HepG2 (cell line): ENCODE data around the gene ABCG4. TPM values are rescaled to one million over a fixed set of nuclear protein-coding genes. Genes with fewer than 3 reads are reported as not detected.

ENCODE experiments used
- CREB1 ChIP-seq, 2 experiments: fragments of 450-650 bp in 1 of 2; IDR thresholded peaks; 2 replicates each; pipeline ENCODE4 v1.6.1; 2016 to 2017; ENCODE audit warnings: control low read depth in 1 of 2, mild to moderate bottlenecking in 1 of 2, missing compliant biosample characterization in 1 of 2, missing genetic modification characterization in 1 of 2
- FOXA3 ChIP-seq: IDR thresholded peaks from 2 replicates; pipeline ENCODE4 v1.6.1; 2016; ENCODE audit warnings: missing genetic modification reagents, missing compliant biosample characterization
- FOXP1 ChIP-seq, 2 experiments: fragments of 450-650 bp in 1 of 2; IDR thresholded peaks; 2 replicates each; pipeline ENCODE4 v1.6.1; 2017 to 2018; ENCODE audit warnings: antibody characterized with exemption in 1 of 2
- HMGA1 ChIP-seq: sonication (generic); formaldehyde crosslinking; conservative IDR thresholded peaks from 2 replicates; pipeline ENCODE4 v1.4.0; 2020; ENCODE audit warnings: missing genetic modification reagents
- MAFF ChIP-seq: IDR thresholded peaks from 2 replicates; pipeline ENCODE4 v1.6.1; 2011; ENCODE audit warnings: low read depth, low read length, improper control_type of control experiment
- NCOR1 ChIP-seq: fragments of 200-600 bp; sonication (generic); IDR thresholded peaks from 2 replicates; pipeline ENCODE4 v1.7.0; 2017; ENCODE audit warnings: antibody characterized with exemption, low read length, borderline replicate concordance
- PAX8 ChIP-seq: sonication (generic); formaldehyde crosslinking; IDR thresholded peaks from 2 replicates; pipeline ENCODE4 v1.8.0; 2022; ENCODE audit warnings: mild to moderate bottlenecking, missing genetic modification reagents, borderline replicate concordance
- POLR2AphosphoS2 ChIP-seq: IDR thresholded peaks from 2 replicates; pipeline ENCODE4 v1.6.1; 2011; ENCODE audit warnings: low read depth, low read length, improper control_type of control experiment
- YEATS2 ChIP-seq: sonication (generic); formaldehyde crosslinking; IDR thresholded peaks from 2 replicates; pipeline ENCODE4 v1.4.0; 2020; ENCODE audit warnings: missing genetic modification reagents, borderline replicate concordance
- ZFP1 ChIP-seq: IDR thresholded peaks from 2 replicates; pipeline ENCODE4 v1.6.1; 2016
- ZNF333 ChIP-seq: sonication (generic); formaldehyde crosslinking; IDR thresholded peaks from 2 replicates; pipeline ENCODE4 v1.4.0; 2020; ENCODE audit warnings: mild to moderate bottlenecking, missing genetic modification reagents, borderline replicate concordance
- ZNF629 ChIP-seq: sonication (generic); formaldehyde crosslinking; conservative IDR thresholded peaks from 2 replicates; pipeline ENCODE4 v1.5.0; 2020; ENCODE audit warnings: missing genetic modification reagents
- ZNF747 ChIP-seq: sonication (generic); formaldehyde crosslinking; IDR thresholded peaks from 2 replicates; pipeline ENCODE4 v1.8.1; 2023; ENCODE audit warnings: missing genetic modification reagents, mild to moderate bottlenecking, borderline replicate concordance
- ZNF878 ChIP-seq: sonication (generic); formaldehyde crosslinking; IDR thresholded peaks from 2 replicates; pipeline ENCODE4 v1.8.1; 2023; ENCODE audit warnings: mild to moderate bottlenecking, missing genetic modification reagents, moderate library complexity
- polyA plus RNA-seq, 8 experiments: library from polyadenylated mRNA; depleted of rRNA in 3 of 8; stranded (reverse) in 7 of 8; unstranded in 1 of 8; fragments of >200 nt; fragmentation: Illumina TruSeq in 4 of 8; extraction: Trizol in 4 of 8; gene quantifications; 2 replicates each; pipeline versions ENCODE4 v1.2.1 to v1.2.3, GENCODE V29; 2011 to 2016; ENCODE audit warnings: low read depth in 4 of 8, missing spikeins in 1 of 8, mixed read lengths in 1 of 8; ENCODE audit not compliant: insufficient read depth in 1 of 8
- total RNA-seq, 5 experiments: library from RNA; depleted of rRNA; stranded (reverse); fragments of >200 nt; fragmentation: Illumina TruSeq; extraction: Trizol; gene quantifications; 2 replicates each; pipeline ENCODE4 v1.2.3, GENCODE V29; 2016; ENCODE audit warnings: low read depth in 1 of 5
- TF ChIP-seq, protein P1 (sequence below): sonication (generic); formaldehyde crosslinking; conservative IDR thresholded peaks from 2 replicates; pipeline ENCODE4 v1.4.0; 2020; ENCODE audit warnings: mild to moderate bottlenecking, missing genetic modification reagents, moderate library complexity
- TF ChIP-seq, protein P2 (sequence below): sonication (generic); IDR thresholded peaks from 2 replicates; pipeline ENCODE4 v1.6.1; 2016; ENCODE audit warnings: low read depth, borderline replicate concordance
- TF ChIP-seq, protein P3 (sequence below): sonication (generic); formaldehyde crosslinking; IDR thresholded peaks from 2 replicates; pipeline ENCODE4 v1.5.1; 2020; ENCODE audit warnings: missing genetic modification reagents, mild to moderate bottlenecking, borderline replicate concordance
- TF ChIP-seq, protein P4 (sequence below): sonication (generic); formaldehyde crosslinking; IDR thresholded peaks from 2 replicates; pipeline ENCODE4 v1.4.0; 2020; ENCODE audit warnings: missing genetic modification reagents, borderline replicate concordance
- TF ChIP-seq, protein P5 (sequence below): sonication (generic); formaldehyde crosslinking; IDR thresholded peaks from 2 replicates; pipeline ENCODE4 v1.4.0; 2020; ENCODE audit warnings: low read depth, mild to moderate bottlenecking, missing genetic modification reagents

Gene ABCG4
- total and polyA plus RNA-seq, 2 of the 13 experiments (the other 11 are each of a cell fraction or from before 2014, with no cell fraction given): not detected

DNA sequence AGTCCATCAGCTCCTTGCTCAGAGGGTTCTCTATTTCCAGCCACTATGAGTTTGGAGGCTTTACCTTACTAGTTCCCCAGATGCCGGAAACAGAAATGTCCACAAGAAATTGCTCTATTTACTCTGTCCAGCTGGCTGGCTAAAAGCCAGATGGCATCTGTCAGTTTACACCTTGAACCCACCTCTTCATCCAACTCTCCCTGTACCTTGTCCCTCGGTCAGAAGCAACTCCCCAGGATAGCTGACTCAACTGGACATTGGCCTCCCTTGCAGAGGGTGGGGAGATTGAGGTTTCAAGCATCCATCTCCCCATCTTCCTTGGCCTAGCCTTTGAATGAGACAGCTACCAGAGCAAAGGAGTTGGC lies 40.0 kb upstream of the ABCG4 start (continued):
- TF ChIP-seq, protein P1, sequence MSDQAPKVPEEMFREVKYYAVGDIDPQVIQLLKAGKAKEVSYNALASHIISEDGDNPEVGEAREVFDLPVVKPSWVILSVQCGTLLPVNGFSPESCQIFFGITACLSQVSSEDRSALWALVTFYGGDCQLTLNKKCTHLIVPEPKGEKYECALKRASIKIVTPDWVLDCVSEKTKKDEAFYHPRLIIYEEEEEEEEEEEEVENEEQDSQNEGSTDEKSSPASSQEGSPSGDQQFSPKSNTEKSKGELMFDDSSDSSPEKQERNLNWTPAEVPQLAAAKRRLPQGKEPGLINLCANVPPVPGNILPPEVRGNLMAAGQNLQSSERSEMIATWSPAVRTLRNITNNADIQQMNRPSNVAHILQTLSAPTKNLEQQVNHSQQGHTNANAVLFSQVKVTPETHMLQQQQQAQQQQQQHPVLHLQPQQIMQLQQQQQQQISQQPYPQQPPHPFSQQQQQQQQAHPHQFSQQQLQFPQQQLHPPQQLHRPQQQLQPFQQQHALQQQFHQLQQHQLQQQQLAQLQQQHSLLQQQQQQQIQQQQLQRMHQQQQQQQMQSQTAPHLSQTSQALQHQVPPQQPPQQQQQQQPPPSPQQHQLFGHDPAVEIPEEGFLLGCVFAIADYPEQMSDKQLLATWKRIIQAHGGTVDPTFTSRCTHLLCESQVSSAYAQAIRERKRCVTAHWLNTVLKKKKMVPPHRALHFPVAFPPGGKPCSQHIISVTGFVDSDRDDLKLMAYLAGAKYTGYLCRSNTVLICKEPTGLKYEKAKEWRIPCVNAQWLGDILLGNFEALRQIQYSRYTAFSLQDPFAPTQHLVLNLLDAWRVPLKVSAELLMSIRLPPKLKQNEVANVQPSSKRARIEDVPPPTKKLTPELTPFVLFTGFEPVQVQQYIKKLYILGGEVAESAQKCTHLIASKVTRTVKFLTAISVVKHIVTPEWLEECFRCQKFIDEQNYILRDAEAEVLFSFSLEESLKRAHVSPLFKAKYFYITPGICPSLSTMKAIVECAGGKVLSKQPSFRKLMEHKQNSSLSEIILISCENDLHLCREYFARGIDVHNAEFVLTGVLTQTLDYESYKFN: peak; percentile 78
- TF ChIP-seq FOXA3 (CRISPR knock-in tag) (peak; percentile 79), ZNF747 (CRISPR knock-in tag) (no peak), ZNF629 (no peak), POLR2AphosphoS2 (no peak), ZNF878 (no peak), ZFP1 (no peak), CREB1 (IDR thresholded peaks at IDR 0.05) (no peak), CREB1 (CRISPR knock-in tag; IDR thresholded peaks at IDR 0.05) (peak; percentile 58), NCOR1 (peak; percentile 81; the same call in 1 of the 2 replicates), MAFF (peak; percentile 47), FOXP1 (IDR thresholded peaks at IDR 0.05) (no peak), FOXP1 (CRISPR knock-in tag; IDR thresholded peaks at IDR 0.05) (0 out of 2 replicates have a peak, but pooled peaks have one; percentile 8), ZNF333 (CRISPR knock-in tag) (no peak), HMGA1 (CRISPR knock-in tag) (no peak), YEATS2 (no peak), PAX8 (CRISPR knock-in tag) (no peak)
- TF ChIP-seq, protein P2, sequence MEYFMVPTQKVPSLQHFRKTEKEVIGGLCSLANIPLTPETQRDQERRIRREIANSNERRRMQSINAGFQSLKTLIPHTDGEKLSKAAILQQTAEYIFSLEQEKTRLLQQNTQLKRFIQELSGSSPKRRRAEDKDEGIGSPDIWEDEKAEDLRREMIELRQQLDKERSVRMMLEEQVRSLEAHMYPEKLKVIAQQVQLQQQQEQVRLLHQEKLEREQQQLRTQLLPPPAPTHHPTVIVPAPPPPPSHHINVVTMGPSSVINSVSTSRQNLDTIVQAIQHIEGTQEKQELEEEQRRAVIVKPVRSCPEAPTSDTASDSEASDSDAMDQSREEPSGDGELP: peak; percentile 99
- TF ChIP-seq, protein P3, sequence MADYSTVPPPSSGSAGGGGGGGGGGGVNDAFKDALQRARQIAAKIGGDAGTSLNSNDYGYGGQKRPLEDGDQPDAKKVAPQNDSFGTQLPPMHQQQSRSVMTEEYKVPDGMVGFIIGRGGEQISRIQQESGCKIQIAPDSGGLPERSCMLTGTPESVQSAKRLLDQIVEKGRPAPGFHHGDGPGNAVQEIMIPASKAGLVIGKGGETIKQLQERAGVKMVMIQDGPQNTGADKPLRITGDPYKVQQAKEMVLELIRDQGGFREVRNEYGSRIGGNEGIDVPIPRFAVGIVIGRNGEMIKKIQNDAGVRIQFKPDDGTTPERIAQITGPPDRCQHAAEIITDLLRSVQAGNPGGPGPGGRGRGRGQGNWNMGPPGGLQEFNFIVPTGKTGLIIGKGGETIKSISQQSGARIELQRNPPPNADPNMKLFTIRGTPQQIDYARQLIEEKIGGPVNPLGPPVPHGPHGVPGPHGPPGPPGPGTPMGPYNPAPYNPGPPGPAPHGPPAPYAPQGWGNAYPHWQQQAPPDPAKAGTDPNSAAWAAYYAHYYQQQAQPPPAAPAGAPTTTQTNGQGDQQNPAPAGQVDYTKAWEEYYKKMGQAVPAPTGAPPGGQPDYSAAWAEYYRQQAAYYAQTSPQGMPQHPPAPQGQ: no peak
- TF ChIP-seq, protein P4, sequence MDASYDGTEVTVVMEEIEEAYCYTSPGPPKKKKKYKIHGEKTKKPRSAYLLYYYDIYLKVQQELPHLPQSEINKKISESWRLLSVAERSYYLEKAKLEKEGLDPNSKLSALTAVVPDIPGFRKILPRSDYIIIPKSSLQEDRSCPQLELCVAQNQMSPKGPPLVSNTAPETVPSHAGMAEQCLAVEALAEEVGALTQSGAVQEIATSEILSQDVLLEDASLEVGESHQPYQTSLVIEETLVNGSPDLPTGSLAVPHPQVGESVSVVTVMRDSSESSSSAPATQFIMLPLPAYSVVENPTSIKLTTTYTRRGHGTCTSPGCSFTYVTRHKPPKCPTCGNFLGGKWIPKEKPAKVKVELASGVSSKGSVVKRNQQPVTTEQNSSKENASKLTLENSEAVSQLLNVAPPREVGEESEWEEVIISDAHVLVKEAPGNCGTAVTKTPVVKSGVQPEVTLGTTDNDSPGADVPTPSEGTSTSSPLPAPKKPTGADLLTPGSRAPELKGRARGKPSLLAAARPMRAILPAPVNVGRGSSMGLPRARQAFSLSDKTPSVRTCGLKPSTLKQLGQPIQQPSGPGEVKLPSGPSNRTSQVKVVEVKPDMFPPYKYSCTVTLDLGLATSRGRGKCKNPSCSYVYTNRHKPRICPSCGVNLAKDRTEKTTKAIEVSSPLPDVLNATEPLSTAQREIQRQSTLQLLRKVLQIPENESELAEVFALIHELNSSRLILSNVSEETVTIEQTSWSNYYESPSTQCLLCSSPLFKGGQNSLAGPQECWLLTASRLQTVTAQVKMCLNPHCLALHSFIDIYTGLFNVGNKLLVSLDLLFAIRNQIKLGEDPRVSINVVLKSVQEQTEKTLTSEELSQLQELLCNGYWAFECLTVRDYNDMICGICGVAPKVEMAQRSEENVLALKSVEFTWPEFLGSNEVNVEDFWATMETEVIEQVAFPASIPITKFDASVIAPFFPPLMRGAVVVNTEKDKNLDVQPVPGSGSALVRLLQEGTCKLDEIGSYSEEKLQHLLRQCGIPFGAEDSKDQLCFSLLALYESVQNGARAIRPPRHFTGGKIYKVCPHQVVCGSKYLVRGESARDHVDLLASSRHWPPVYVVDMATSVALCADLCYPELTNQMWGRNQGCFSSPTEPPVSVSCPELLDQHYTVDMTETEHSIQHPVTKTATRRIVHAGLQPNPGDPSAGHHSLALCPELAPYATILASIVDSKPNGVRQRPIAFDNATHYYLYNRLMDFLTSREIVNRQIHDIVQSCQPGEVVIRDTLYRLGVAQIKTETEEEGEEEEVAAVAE (CRISPR knock-in tag): no peak
- TF ChIP-seq, protein P5, sequence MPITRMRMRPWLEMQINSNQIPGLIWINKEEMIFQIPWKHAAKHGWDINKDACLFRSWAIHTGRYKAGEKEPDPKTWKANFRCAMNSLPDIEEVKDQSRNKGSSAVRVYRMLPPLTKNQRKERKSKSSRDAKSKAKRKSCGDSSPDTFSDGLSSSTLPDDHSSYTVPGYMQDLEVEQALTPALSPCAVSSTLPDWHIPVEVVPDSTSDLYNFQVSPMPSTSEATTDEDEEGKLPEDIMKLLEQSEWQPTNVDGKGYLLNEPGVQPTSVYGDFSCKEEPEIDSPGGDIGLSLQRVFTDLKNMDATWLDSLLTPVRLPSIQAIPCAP: no peak
